HG03066 (cell line): Measurements from ENCODE around the gene GLIS1.

ENCODE experiments used
- ATAC-seq: cut with Tn5 transposase; IDR thresholded peaks from one replicate; pipeline ENCODE4 v1.9.1; 2021; ENCODE audit warnings: low read depth; ENCODE audit not compliant: unreplicated experiment

The GLIS1 gene

GRCh38 chr1:53541263-53541625, 197.7 kb downstream of the GLIS1 start:
- no peak for ATAC-seq

GRCh38 chr1:53540604-53541262, 198.2 kb downstream of the GLIS1 start:
- ATAC-seq: no peak

GRCh38 chr1:53539711-53540603, 199.0 kb downstream of the GLIS1 start:
- ATAC-seq: no peak

- no peak for ATAC-seq
Measured at GRCh38 chr1:53539226-53539625, 199.7 kb downstream of the GLIS1 start.

GRCh38 chr1:53536606-53537005, 202.4 kb downstream of the GLIS1 start:
- no peak for ATAC-seq

GRCh38 chr1:53535846-53536245, 203.1 kb downstream of the GLIS1 start:
- no peak for ATAC-seq

GRCh38 chr1:53535226-53535625, 203.7 kb downstream of the GLIS1 start:
- no peak for ATAC-seq

- ATAC-seq: no peak
Measured at GRCh38 chr1:53532912-53533311, 206.1 kb downstream of the GLIS1 start.

GRCh38 chr1:53532377-53532776, 206.6 kb downstream of the GLIS1 start:
- no peak for ATAC-seq

- no peak for ATAC-seq
Measured at GRCh38 chr1:53530550-53530949, 208.4 kb downstream of the GLIS1 start.

- ATAC-seq: no peak
Measured at GRCh38 chr1:53529555-53529954, 209.4 kb downstream of the GLIS1 start.

- ATAC-seq: no peak
Measured at GRCh38 chr1:53527368-53527767, 211.6 kb downstream of the GLIS1 start.

- no peak for ATAC-seq
Measured at GRCh38 chr1:53526451-53527101, 212.4 kb downstream of the GLIS1 start.

- no peak for ATAC-seq
Measured at GRCh38 chr1:53525595-53525994, 213.4 kb downstream of the GLIS1 start.

- ATAC-seq: no peak
Measured at GRCh38 chr1:53524428-53525375, 214.3 kb downstream of the GLIS1 start.

- ATAC-seq: no peak
Measured at GRCh38 chr1:53521924-53522552, 216.9 kb downstream of the GLIS1 start.

- ATAC-seq: no peak
Measured at GRCh38 chr1:53520481-53520880, 218.5 kb downstream of the GLIS1 start.

- no peak for ATAC-seq
Measured at GRCh38 chr1:53519421-53519820, 219.5 kb downstream of the GLIS1 start.

- ATAC-seq: no peak
Measured at GRCh38 chr1:53518775-53519174, 220.2 kb downstream of the GLIS1 start.

GRCh38 chr1:53517821-53518352, 221.1 kb downstream of the GLIS1 start:
- ATAC-seq: no peak
